Right lobe of liver (tissue), 4 donors: ENCODE data around the gene ZFYVE9.

Experiments used
- CTCF ChIP-seq, 4 donors: fragments of 200-600 bp in 3 of 4; fragments of 450-650 bp in 1 of 4; IDR thresholded peaks; one replicate each; pipeline versions ENCODE4 v1.5.1 to v1.8.0; 2016 to 2022; ENCODE audit warnings: antibody characterized with exemption in 4 of 4, mild to moderate bottlenecking in 2 of 4
- POLR2A ChIP-seq: fragments of 450-650 bp; IDR thresholded peaks from one replicate; pipeline ENCODE4 v1.6.1; 2017; ENCODE audit warnings: antibody characterized with exemption, mild to moderate bottlenecking
- donor health status: DM: no; HTN: no; CAD: no.
- donor health status: DM: no; HTN: no; CAD: no.
- donor health status: DM: no; HTN: yes; CAD: no.

- no peak for TF ChIP-seq CTCF (IDR thresholded peaks at IDR 0.05)
- no peak for TF ChIP-seq POLR2A
Observed at GRCh38 chr1:52355436-52355835, 213.5 kb downstream of the ZFYVE9 start.
